HT-29 (cell line): ENCODE results near the gene UBAC2. TPM values are rescaled to one million over a fixed set of nuclear protein-coding genes. Genes with fewer than 3 reads are reported as not detected.
"Not testable (repeated sequence)": the region's sequence is repeated elsewhere in the genome, so short reads cannot be mapped to it uniquely, and the experiment has no call there.

Experiments
- DNase-seq: peaks from one replicate; pipeline ENCODE4 v3.0.0-alpha.2; 2015; ENCODE audit warnings: low spot score
- total RNA-seq: library from RNA; depleted of rRNA; stranded (reverse); fragments of >200 nt; shearing (Covaris generic); gene quantifications from 2 replicates; pipeline ENCODE4 v1.2.3, GENCODE V29; 2014

The UBAC2 gene
- total RNA-seq, 1 experiment from 2014 or later: 73.4 TPM

DNA sequence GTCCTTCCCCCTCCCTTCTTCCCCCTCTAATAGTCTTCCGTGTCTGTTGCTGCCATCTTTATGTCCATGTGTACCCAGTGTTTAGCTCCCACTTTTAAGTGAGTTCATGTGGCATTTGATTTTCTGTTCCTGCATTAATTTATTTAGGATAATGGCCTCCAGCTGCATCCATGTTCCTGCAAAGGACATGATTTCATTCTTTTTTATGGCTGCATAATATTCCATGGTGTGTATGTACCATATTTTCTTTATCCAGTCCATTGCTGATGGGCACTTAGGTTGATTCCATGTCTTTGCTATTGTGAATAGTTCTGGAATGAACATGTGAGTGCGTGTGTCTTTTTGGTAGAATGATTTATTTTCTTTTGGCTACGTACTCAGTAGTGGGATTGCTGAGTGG is 48.5 kb downstream of the UBAC2 start:
- DNase-seq: not testable (repeated sequence)

DNA sequence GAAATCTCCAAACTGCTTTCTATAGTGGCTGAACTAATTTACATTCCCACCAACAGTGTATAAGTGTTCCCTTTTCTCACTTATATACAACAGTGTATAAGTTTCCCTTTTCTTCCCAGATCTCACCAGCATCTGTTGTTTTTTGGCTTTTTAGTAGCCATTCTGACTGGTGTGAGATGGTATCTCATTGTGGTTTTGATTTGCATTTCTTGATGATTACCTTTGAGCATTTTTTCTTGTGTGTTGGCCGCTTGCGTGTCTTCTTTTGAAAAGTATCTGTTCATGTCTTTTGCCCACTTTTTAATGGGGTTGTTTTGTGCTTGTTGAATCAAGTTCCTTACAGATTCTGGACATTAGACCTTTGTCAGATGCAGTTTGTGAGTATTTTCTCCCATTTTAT is 49.0 kb downstream of the UBAC2 start:
- not testable (repeated sequence) for DNase-seq

- no peak for DNase-seq
Observed at GRCh38 chr13:99250982-99251825, 50.5 kb downstream of the UBAC2 start.

DNA sequence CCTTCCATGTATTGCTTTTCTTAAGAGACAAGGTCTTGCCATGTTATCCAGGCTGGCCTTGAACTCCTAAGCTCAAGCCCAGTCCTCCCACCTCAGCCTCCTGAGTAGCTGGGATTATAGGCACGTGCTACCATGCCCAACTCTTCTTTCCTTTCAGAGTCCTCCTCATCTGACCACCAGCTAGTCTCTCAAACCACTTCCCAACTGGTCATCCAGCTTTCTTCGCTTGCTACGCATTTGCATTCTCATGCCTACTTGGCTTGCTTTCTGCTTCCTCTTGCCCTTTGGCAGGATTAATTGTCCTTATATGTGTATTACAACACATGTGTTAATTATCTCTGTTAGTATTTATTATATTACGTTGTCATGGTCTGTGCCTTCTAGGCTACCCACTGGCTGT is 51.3 kb downstream of the UBAC2 start:
- no peak for DNase-seq

- no peak for DNase-seq
Observed at GRCh38 chr13:99254830-99255229, 54.2 kb downstream of the UBAC2 start.

DNA sequence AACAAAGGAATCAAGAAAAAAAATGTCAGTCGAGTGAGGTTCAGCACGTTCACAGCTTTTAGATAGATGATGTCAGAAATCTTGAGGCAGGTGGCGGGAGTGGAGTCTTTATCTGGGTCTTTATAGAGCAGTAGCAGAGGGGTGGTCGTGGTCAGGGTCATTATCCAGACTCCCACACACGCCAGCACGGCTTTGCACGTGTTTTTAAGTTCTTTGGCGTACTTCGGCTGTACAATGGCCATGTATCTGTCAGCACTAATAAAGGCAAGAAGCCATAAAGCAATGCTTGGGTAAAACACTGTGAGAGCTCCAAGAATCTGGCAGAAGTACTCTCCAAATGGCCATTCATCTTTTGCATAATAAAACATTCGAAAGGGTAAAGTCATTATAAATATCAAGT is 54.6 kb downstream of the UBAC2 start:
- DNase-seq: no peak

- no peak for DNase-seq
Observed at GRCh38 chr13:99256283-99256682, 55.6 kb downstream of the UBAC2 start.

- no peak for DNase-seq
Observed at GRCh38 chr13:99256709-99257108, 56.1 kb downstream of the UBAC2 start.

- no peak for DNase-seq
Observed at GRCh38 chr13:99257291-99257690, 56.6 kb downstream of the UBAC2 start.

DNA sequence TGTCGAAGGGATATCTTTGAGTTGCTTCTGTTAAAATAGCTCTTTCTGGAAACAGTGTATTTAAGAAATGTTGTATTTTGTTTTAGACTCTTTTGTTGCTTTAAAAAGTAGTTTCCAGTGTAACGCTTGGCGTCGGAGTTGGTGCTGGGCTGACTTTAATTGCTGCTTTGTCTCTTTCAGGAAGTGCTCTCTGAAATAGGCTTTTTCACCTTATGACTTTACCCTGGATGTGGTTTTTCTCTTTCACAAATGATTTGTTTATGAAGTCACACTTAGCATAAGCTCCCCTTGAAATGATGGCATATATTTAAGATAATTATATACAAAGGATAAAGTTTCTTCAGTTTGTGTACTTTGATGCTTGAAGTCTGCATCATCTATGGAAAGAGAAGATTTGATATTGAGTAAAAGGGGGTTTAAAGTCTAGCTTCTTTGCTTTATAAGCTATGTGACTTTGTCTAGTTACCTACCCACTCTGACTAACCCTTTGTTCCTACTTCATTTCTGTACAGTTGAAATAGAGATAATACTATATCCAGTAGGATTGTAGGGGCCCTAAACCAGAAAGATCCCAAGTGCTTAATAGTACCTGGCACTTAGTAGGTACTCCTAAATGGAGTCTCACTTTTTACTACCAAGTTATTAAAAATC is 57.7 kb downstream of the UBAC2 start, which contains the start of gene GPR18:
Gene GPR18, minus strand, starts transcription at position 170 of the 651 bp plus-strand sequence. CDS start 2,507 bp downstream, outside the sequence.
- no peak for DNase-seq

DNA sequence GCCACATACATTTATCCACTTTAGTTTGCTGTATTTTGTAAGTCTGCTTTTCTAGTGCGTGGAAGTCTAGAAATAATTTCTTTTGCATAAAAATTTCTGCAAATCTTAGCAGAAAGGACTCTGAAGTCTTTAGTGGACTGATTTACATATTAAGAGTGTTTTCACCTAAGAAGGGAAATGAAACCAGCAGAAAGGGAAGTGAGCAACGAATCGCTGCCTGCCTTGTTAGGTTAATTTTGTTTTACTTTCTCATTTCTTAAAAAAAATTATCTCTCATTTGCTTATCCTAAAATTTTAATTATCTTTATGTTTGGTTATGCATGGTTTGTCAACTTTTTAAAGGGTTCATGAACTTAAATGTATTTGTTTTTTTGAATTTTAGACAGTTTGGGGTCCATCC is 58.3 kb downstream of the UBAC2 start:
- DNase-seq: no peak

DNA sequence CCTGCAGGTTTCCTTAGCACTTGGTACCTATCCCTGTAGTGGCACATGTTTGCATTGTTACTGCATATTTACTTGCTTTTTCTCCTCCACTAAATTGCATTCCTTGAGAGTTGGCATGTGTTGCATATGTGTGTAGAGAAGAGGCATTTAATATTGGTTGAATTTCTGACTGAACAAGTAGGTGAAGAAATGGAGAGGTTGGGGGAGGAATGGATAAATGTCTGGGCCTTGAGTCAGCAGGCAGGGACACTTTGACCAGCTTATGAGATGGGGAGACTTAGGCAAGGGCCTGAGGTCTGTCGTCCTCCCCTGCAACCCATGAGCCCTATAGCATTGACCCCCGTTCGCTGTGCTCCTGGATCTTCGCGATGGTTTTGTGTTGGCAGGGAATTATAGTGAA is 59.6 kb downstream of the UBAC2 start:
- DNase-seq: no peak

DNA sequence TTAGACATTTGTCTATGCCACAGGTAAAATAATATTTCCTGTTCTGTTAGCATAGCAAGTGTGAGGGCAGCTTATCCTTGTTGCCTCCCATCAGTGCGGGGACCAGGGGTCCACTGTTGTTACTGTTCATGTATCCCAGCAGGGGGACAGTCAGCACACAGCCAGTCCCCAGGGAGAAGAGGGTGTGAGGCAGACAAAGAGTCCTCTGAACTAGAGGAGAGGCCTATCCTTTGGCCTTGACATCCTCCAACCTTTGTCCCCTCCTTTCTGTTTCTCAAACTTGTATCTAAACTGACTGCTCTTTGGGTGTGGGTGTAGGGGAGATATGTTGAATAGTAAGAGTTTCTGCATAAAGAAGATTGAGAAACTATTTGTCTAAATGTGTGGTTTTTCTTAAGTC is 60.4 kb downstream of the UBAC2 start:
- no peak for DNase-seq

DNA sequence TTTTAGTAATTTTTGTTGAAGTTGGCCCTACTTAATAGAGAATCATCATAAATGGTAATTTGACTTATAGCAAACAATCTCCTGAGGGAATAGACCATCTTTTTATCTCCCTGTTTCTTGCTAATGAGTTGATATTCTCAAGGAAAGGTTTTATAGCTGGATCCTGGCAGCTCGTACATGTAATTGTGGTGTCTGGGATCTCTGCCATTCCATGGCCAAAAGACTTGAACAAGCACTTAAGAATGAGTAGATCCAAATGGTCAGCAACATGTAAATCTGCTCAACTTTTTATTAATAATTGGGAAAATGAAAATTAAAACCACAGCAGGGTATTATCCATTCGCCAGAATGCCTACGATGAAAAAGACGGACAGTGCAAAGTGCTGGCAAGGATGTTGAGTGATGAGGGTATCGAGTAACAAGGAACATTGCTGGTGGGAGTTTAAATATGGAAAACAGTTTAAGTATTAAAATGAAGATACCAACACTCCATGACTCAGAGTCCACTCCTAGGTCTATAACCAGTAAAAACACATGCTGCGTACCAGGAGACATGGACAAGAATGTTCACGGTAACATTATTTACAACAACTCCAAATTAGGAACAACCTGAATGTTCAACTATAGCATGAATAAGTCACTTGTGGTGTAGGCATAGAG is 62.6 kb downstream of the UBAC2 start:
- no peak for DNase-seq

GRCh38 chr13:99264051-99264450 is 63.4 kb downstream of the UBAC2 start:
- no peak for DNase-seq

- peak; percentile 19 for DNase-seq
Observed at GRCh38 chr13:99265162-99265800, 64.6 kb downstream of the UBAC2 start.

DNA sequence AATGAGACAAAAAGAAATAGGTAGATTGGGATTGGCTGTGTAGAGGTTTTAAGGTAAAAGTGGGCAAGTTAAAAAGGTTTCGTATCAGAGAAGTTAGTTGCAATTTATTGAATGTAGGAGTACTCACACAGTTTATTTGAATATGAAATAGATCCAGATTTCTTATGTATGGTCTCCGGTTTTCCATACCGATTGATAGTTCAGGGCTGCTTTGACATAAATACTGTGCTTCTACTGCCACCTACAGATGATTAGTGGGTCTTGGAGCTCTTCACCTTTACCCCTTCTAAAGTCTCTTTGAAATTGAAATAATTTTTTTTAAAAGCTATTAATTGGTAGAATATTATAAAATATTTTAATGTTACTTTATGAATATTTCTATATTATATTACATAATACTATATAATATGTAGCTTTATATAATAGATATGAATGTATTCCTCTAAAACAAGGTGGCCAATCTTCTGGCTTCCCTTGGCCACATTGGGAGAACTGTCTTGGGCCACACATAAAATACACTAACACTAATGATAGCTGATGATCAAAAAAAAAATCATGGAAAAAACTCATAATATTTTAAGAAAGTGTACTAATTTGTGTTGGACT is 65.3 kb downstream of the UBAC2 start:
- peak; percentile 84 for DNase-seq

DNA sequence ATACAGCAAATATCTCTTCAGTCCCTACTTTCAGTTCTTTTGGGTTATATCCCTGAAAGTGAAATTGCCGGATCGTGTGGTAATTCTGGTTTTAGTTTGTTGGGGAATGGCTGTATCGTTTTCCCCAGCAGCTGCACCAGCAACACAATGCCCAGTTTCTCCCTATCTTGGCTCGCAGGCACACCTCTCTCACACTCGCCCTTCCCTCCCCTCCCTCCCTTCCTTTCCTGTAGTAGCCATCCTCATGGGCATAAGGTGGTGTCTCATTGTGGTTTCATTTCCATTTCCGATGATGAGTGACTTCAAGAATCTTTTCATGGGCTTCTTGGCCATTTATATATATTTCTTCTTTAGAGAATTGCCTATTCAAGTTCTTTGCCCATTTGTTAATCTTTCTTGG is 66.2 kb downstream of the UBAC2 start:
- no peak for DNase-seq

DNA sequence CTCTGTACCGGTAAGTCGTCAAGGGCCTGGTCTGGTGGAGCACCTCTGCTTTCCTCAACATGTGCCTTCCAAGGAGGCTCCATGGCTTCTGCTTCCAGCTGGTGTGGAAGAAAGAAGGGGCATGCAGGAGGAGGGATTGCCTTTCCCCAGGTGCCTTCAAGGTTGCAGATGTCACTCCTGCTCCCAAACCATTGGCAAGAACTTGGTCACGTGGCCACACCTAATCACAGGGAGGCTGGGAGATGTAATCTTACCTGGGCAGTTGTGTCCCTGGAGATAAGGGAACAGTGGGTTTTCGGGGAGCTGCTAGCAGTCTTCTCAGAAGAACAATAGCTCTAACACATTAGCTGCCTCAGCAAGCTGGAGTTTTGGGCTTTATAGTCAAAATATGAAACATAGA is 67.3 kb downstream of the UBAC2 start:
- no peak for DNase-seq

- DNase-seq: no peak
Observed at GRCh38 chr13:99268822-99269221, 68.2 kb downstream of the UBAC2 start.

DNA sequence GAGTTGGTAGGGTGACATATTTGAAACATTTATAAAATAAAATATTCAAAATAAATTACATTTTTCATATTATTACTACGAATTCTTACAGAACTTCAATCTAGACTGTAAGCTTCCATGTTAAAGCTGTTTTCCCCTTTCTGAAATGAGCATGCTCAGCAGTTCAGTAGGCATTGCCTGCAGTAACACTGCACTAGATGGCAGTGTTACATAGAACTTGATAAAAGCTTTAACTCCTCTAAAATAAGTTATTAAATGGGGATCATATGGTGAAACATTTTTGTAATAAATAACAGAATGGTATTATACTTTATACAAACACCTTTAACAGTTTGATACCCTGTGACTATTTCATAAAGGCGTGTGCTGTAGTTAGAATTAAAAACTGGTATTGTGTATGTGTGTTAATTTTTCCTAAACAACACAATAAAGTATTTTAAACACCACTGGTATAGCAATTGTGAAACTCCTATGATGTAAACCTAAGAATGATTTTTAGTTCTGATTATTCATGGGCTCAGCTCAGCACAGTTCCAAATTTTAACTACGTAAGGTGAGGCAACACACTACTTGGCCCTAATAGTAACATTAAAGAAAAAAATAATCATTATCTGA is 69.1 kb downstream of the UBAC2 start:
- peak; percentile 68 for DNase-seq
